ENCODE data around the gene ISOC2.

ISOC2 gene

DNA sequence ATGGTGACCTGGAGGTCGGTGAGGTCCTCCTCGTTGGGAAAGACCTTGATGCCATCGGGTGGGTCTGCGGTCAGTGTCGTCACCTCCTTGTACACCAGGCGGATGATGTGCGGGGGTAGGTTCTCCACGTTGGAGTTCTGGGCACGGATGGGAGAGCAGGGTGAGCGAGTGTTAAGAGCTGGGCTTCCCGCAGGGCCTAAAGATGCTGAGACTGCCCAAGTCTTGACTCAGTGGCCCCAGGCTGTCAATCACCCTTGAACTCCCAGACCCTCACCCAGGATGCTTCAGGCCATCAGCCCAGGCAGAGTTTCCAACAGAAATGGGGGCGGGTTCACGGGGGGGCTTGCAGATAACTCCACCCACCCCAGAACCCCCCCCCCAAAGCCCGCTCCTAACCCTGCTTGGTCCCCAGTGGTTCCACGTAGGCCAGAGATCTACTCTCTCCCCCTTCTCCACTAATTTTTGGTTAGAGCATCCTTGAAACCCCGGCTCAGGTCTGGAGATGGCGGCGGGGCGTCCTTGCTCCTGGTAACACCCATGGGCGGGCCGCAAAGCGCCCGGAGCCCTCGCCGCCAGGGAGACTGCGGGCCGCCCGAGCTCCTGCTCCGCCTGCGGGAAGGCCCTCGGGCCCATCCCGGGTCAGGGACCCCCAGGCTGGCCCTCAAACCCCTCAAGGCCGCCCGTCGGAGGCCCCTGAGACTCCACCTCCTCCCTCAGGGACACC lies 54.5 kb downstream of the ISOC2 start:
- DNase-seq (ENCODE audit: low spot score) = no peak

DNA sequence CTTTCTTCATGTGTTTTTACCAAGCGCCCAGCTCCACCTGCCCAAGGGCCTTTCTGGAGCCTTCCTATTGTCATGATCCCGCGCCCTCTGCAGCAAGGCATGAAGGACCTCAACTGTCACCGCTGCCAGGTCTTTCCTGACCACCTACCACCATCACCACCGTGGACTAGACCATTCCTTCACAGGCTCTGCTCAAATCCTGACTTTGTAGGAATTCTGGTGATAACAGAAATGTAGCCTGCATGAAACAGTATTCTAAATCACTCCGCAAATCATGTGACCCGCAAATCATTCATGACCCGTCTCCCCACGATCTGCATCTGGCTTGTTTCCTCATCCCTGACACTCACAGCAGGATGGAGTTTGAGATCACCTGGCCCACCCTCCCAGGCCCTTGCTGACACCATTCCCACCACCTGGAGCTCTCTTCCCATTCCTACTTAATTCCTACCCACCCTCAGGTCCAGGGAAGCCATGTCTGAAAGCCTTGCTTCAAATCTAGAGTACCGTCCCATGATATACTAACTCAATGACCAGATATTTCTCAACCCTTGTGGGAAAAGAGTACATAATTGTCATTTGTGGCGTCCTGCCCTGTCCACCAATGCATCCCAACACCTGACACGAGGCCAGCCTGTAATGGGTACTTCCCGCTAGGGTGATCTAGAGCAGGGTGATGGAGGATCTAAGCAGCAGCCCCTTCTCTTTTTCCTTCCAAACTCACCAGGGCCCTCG lies 55.2 kb downstream of the ISOC2 start:
- no peak for DNase-seq (ENCODE audit: low spot score)

DNA sequence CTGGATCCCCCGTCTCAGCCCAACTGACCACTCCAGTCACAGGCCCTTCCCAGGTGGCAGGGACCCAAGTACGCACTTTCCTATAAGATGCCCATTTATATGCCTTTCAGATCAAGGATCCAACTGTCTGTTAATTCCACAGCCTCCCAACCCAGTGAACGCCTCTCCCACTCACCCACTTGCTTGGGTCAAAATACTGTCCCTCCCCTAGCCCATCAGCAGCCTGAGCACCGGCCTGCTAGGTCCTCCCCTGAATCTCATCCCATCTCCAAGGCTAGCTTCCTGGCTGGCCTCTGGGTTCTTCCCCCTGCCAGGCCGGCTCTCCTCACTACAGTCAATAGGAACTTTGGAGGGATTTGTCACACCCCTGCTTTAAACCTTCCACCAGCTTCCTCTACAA lies 55.8 kb downstream of the ISOC2 start:
- DNase-seq (ENCODE audit: low spot score) = no peak
